Brain microvascular endothelial cell (primary cell): ENCODE data around the gene KCNG2.
"Not testable (repeated sequence)": the region's sequence is repeated elsewhere in the genome, so short reads cannot be mapped to it uniquely, and the experiment has no call there.

Experiments
- DNase-seq: peaks from one replicate; pipeline ENCODE4 v3.0.0-alpha.2; 2020
- H3K27ac ChIP-seq: fragments of 250-450 bp; sonication (Bioruptor Pico); 2 replicates; pipeline ENCODE4 v1.5.1; 2020; ENCODE audit warnings: mild to moderate bottlenecking, moderate library complexity
- H3K27me3 ChIP-seq: fragments of 250-450 bp; sonication (Bioruptor Pico); replicated peaks from 2 replicates; pipeline ENCODE4 v1.5.1; 2020; ENCODE audit warnings: mild to moderate bottlenecking
- H3K36me3 ChIP-seq: fragments of 250-450 bp; sonication (Bioruptor Pico); replicated peaks from 2 replicates; pipeline ENCODE4 v1.5.1; 2020; ENCODE audit warnings: mild to moderate bottlenecking
- H3K4me3 ChIP-seq: 2 replicates; pipeline ENCODE4 v1.5.1; 2011; ENCODE audit warnings: low read depth, mild to moderate bottlenecking, control low read depth, low read length, moderate library complexity
- in situ Hi-C: cut with HindIII; loops from 2 replicates; pipeline ENCODE4 v1.10.0; 2017; ENCODE audit warnings: low sequenced_read_pairs, low pct_ligation_motif_present
- TF ChIP-seq, protein P1 (sequence below): IDR thresholded peaks from 2 replicates; pipeline ENCODE4 v1.5.1; 2011; ENCODE audit warnings: low read depth, mild to moderate bottlenecking, moderate library complexity, low read length, control low read depth, inconsistent platforms; ENCODE audit errors: missing control alignments

KCNG2 gene

DNA sequence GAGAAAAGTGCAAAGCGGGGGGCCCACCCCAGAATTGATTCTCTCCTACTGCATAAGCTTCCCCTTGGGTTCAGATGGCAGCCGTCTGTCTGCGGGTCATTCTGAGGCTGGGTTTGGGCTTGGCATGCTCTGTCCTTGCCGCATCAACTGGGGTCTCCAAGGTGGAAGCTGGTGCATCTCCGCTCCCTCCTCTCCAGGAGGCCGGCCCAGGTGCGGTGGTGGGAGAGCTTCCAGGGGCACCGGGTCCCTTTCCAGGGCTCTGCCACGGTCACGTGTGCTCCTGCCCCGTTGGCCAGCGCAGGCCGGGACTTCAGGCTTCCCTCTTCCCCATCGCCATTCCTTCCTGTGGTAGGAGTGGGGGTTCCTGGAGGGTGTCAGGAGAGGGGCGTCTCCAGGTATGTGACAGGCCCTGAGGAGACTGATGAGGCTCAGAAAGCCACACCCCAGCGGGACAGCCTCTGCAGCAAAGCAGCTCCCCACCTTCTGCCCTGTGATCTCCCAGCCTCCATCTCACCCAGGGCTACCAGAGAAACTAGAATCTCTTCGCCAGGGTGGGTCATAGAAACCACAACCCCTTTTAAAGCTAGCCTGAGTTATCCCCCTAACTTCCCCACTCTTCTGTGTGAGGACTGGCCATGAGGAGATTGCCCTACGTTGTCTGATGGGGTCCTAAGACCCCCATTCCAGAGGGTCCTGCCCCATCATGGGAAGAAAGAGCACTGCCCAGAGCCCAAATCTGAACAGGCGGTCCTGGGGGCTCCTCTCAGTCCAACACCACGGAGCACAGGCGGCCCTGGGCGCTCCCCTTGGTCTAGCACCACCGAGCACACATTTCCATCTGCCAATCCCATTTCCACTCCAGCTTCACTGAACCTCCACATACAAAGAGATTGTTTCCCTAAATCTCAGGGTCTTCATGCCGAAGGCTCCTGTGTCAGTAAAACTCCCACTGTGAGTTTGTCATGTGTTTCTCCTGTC is 77.1 kb downstream of the KCNG2 start:
- Histone ChIP-seq H3K27me3 (no peaks in the 10 kb centered on the region), H3K27ac (no peak overlapping the region), H3K36me3 (no peaks in the 10 kb centered on the region), H3K4me3 (no peak overlapping the region)
- DNase-seq = no peak
- in situ Hi-C loops = no loop called here
- TF ChIP-seq, protein P1, sequence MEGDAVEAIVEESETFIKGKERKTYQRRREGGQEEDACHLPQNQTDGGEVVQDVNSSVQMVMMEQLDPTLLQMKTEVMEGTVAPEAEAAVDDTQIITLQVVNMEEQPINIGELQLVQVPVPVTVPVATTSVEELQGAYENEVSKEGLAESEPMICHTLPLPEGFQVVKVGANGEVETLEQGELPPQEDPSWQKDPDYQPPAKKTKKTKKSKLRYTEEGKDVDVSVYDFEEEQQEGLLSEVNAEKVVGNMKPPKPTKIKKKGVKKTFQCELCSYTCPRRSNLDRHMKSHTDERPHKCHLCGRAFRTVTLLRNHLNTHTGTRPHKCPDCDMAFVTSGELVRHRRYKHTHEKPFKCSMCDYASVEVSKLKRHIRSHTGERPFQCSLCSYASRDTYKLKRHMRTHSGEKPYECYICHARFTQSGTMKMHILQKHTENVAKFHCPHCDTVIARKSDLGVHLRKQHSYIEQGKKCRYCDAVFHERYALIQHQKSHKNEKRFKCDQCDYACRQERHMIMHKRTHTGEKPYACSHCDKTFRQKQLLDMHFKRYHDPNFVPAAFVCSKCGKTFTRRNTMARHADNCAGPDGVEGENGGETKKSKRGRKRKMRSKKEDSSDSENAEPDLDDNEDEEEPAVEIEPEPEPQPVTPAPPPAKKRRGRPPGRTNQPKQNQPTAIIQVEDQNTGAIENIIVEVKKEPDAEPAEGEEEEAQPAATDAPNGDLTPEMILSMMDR = no peak

DNA sequence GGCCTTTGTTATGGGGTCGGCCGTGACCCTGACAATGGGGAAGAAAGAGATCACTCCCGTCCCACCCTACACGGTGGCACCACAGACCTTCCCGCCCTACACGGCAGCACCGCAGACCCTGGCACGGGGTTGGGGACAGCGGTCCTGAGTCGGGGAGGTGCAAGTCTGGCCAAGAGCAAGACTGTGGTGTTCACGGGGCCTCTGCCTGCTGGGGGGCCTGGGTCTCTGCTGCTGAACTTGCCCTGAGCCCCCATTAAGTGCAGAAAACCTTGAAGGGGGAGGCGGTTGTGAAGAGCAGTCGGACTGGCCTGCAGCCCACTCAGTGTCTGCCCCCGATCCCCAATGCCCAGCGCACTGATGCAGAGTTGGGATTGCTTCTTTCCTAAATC is 77.8 kb downstream of the KCNG2 start:
- no peak overlapping the region for H3K4me3 ChIP-seq
- TF ChIP-seq, protein P1 = no peak
- no peaks in the 10 kb centered on the region for H3K27me3 ChIP-seq
- H3K36me3 ChIP-seq = no peaks in the 10 kb centered on the region
- H3K27ac ChIP-seq = no peak overlapping the region
- no peak for DNase-seq
- in situ Hi-C loops = no loop called here

DNA sequence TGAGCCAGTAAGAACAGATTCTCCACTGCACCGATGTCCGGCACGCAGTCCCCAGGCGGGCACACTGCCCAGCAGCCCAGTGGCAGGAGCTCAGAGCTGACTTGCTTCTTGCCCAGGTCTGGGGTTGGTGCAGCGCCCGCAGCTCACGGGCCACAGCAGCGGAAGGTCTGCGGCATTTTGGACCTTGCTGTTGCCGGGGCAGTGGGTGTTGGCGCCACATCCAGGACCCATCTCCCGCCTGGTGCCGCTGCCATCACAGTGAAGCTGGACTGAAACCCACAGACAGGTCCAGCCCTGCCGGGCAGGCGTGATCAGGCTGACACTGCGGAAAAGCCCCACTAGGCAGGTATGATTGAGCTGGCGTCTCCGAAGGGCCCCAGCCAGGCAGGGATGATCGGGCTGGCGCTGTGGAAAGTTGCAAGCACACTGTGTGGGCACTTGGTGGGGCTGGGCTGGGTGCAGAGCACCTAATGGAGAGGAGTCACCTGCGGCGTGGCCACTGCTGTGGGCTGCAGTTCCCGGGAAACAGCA is 78.3 kb downstream of the KCNG2 start:
- in situ Hi-C loops = no loop called here
- Histone ChIP-seq H3K27me3 (no peaks in the 10 kb centered on the region), H3K27ac (no peak overlapping the region), H3K36me3 (no peaks in the 10 kb centered on the region), H3K4me3 (no peak overlapping the region)
- TF ChIP-seq, protein P1 = no peak
- no peak for DNase-seq

DNA sequence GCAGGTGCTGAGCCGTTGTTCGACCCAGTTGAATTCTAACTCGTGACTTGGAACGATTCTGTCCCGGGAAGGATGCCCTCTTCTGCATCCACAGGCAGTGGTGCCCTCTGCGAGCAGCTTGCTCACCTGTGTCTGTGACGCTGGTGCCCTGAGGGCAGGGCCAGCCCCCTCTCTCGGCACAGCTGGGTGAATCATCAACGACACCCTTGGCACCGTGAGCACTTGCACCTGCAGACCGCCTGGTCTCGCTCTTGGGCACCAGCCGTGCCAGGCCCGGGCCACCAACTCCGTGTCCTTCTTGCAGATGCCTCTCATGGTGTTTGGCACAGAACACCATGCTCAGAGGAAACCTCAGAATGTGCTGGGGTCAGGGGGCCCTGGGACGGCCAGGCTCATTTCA is 78.8 kb downstream of the KCNG2 start:
- in situ Hi-C loops = no loop called here

DNA sequence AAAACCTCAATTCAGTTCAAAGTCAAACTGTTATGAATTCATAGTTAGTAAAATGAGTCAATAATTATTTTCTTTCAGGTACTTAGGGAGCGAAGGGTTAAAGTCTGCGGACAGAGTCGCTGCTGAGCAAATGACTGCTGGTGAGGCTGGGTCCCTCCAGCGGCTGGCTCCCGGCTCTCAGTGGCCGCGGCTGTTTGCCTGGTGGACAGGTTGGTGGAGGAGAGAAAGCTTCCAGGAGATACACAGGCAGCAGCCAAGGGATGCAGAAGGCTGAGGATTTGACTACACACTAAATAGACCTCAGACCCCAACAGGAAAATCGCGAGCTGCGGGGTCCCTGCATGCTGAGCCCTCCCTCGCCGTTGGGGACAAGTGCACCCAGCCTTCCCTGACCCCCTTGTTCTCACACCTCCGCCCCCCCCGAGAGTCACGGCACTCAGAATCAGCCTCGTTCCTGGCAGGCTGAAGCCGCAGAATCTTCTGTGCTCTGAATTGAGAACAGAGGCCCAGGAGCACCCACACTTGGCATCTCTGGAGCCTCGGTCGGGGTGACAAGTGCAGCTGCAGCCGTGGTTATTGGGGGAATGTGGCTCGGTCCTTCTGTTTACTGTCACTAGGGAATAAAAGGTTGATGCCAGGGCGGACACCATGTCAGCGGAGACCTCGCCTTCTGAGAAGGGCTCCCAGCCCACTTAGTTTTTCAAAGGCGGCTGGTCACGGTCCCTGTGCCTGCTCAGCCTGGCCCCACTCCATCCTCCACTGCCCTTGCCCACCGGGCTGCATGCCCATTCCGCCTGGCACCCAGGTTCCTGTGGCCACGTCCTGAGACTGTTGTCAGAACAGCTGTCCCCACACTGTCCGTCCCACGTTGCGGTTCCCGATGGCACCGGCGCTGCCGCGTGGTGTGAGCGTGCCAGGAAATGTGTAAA is 79.7 kb downstream of the KCNG2 start:
- H3K4me3 ChIP-seq = no peak overlapping the region
- H3K27me3 ChIP-seq = no peaks in the 10 kb centered on the region
- no peak for DNase-seq
- TF ChIP-seq, protein P1 = no peak
- in situ Hi-C loops = no loop called here
- H3K36me3 ChIP-seq = no peaks in the 10 kb centered on the region
- no peak overlapping the region for H3K27ac ChIP-seq

More for the DNA sequence above, 78.8 kb downstream of the KCNG2 start:
- no peaks in the 10 kb centered on the region for H3K27me3 ChIP-seq
- H3K36me3 ChIP-seq = no peaks in the 10 kb centered on the region
- no peak overlapping the region for H3K27ac ChIP-seq
- DNase-seq = no peak
- TF ChIP-seq, protein P1 = no peak
- no peak overlapping the region for H3K4me3 ChIP-seq

DNA sequence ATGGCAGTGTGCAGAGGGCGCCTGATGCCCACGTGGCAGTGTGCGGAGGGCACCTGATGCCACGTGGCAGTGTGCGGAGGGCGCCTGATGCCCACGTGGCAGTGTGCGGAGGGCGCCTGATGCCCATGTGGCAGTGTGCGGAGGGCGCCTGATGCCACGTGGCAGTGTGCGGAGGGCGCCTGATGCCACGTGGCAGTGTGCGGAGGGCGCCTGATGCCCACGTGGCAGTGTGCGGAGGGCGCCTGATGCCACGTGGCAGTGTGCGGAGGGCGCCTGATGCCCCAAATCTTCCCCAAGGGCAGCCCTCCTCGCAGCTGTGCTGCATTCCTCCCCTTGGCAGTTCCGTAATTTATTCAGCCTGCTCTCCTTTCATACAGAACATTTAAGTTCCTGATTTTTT is 80.5 kb downstream of the KCNG2 start:
- DNase-seq, H3K27ac ChIP-seq, H3K4me3 ChIP-seq, in situ Hi-C loops, H3K27me3 ChIP-seq, H3K36me3 ChIP-seq: not testable (repeated sequence)
